Mammary epithelial cell (primary cell): Measurements from ENCODE around the gene LYPD6.

Source experiments
- CTCF ChIP-seq, 2 donors: IDR thresholded peaks in 1 of 2; conservative IDR thresholded peaks in 1 of 2; 2 replicates each; pipeline ENCODE4 v1.5.1; 2011 to 2012; ENCODE audit warnings: inconsistent platforms in 2 of 2, low read length in 2 of 2, mild to moderate bottlenecking in 2 of 2, control low read depth in 1 of 2, low read depth in 1 of 2; ENCODE audit not compliant: insufficient read depth in 1 of 2; ENCODE audit errors: extremely low read depth in 1 of 2
- EZH2 ChIP-seq: IDR thresholded peaks from 2 replicates; pipeline ENCODE4 v1.6.1; 2012; ENCODE audit warnings: low read length, inconsistent platforms, borderline replicate concordance

GRCh38 chr2:149421791-149422190 lies 91.4 kb downstream of the LYPD6 start:
- TF ChIP-seq CTCF (conservative IDR thresholded peaks at IDR 0.05 in 1 of 2, IDR thresholded peaks at IDR 0.05 in 1 of 2; ENCODE audit: extremely low read depth in 1 of 2, insufficient read depth in 1 of 2, low read depth in 1 of 2, low read length in 2 of 2) (no peak), EZH2 (no peak)
